Measurements from ENCODE around the gene CYP2E1. TPM values are rescaled to one million over a fixed set of nuclear protein-coding genes. Genes with fewer than 3 reads are reported as not detected.

CYP2E1 gene
- total RNA-seq, 1 experiment from 2014 or later: 0.13 TPM

GRCh38 chr10:133555521-133555920 is 28.4 kb downstream of the CYP2E1 start:
- Histone ChIP-seq H3K23ac (ENCODE audit: insufficient read length, low read depth, low read length) (no peak overlapping the region), H3K56ac (ENCODE audit: insufficient read length, low read depth, low read length) (no peak overlapping the region), H3K4ac (ENCODE audit: low read depth, low read length) (no peak overlapping the region), H3K79me2 (ENCODE audit: insufficient read depth, low read length) (no peaks in the 10 kb centered on the region), H3T11ph (ENCODE audit: low read length) (no peak overlapping the region), H3K14ac (ENCODE audit: insufficient read depth, low read length) (no peak overlapping the region), H2BK120ac (ENCODE audit: low read depth, low read length, poor library complexity, severe bottlenecking) (no peak overlapping the region), H2BK15ac (ENCODE audit: low read depth, low read length) (no peak overlapping the region), H2BK5ac (ENCODE audit: insufficient read length, low read length) (no peak overlapping the region), H3K27me3 (ENCODE audit: insufficient read depth, low read length) (no peaks in the 10 kb centered on the region; the same call in 1 of the 2 replicates), H2BK20ac (ENCODE audit: low read depth, low read length, poor library complexity, severe bottlenecking) (no peak overlapping the region), H3K4me2 (ENCODE audit: insufficient read depth, insufficient read length, low read length) (no peak overlapping the region), H3K4me1 (ENCODE audit: insufficient read depth, low read length) (no peaks in the 10 kb centered on the region), H3K27ac (ENCODE audit: insufficient read length, low read depth, low read length) (no peak overlapping the region), H2AFZ (ENCODE audit: low read length) (no peak overlapping the region), H3K23me2 (ENCODE audit: insufficient read length, low read depth, low read length, poor library complexity, severe bottlenecking) (no peaks in the 10 kb centered on the region), H2BK12ac (ENCODE audit: insufficient read length, low read depth, low read length) (no peak overlapping the region), H3K9ac (ENCODE audit: extremely low read depth, insufficient read length, low read length) (no peak overlapping the region), H4K5ac (ENCODE audit: insufficient read length, low read depth, low read length) (no peak overlapping the region), H2AK5ac (ENCODE audit: insufficient read length, low read length) (no peak overlapping the region), H3K9me3 (ENCODE audit: control insufficient read depth, low read depth, low read length) (peaks cover 90% of the 10 kb centered on the region), H4K8ac (replicated peaks; ENCODE audit: insufficient read length, low read depth, low read length) (no peak overlapping the region), H4K20me1 (ENCODE audit: control insufficient read depth, insufficient read depth, insufficient read length) (no peaks in the 10 kb centered on the region), H3K79me1 (ENCODE audit: insufficient read depth, low read depth, low read length, poor library complexity, severe bottlenecking) (no peaks in the 10 kb centered on the region), H3K18ac (ENCODE audit: insufficient read length, low read depth, low read length) (no peak overlapping the region), H4K91ac (ENCODE audit: insufficient read length, low read depth, low read length) (no peak overlapping the region)
- no peak for TF ChIP-seq CTCF (conservative IDR thresholded peaks at IDR 0.05)
- WGBS (ENCODE audit: extremely low coverage, insufficient read length, low lambda C conversion rate): no CpG with 5 or more reads among the region's 8 CpGs
- Mint-ChIP-seq H3K27ac (no peak overlapping the region), H3K4me1 (no peaks in the 10 kb centered on the region), H3K9me3 (peaks cover 92 to 93% of the 10 kb centered on the region in 2 experiments), H3K36me3 (ENCODE audit: insufficient read depth in 1 of 3, low read depth in 3 of 3) (peaks cover 7 to 47% (median 11%) of the 10 kb centered on the region in 3 experiments; a peak in 6 of 7 replicates), H3K4me3 (no peak overlapping the region), H3K27me3 (ENCODE audit: low read depth) (no peaks in the 10 kb centered on the region; the same call in 1 of the 2 replicates)
- no peak for DNase-seq
